Activated T-cell treated with anti-CD3 and anti-CD28 coated beads, Interleukin-2, amount 50 U/mL, for 4 hours (primary cell): ENCODE data around the gene CNR2. TPM values are rescaled to one million over a fixed set of nuclear protein-coding genes. Genes with fewer than 3 reads are reported as not detected.

Experiments used
- ATAC-seq, 2 donors: fragments of 200-7000 bp; cut with Tn5 transposase; one replicate each; pipeline ENCODE4 v1.10.0; 2021
- DNase-seq: peaks from one replicate; pipeline ENCODE4 v3.0.0-alpha.2; 2020
- H3K27me3 Mint-ChIP-seq: one replicate; pipeline ENCODE4 v1.8.0; 2021; ENCODE audit warnings: low read depth, mixed read lengths
- H3K36me3 Mint-ChIP-seq: one replicate; pipeline ENCODE4 v1.8.0; 2022; ENCODE audit warnings: mixed read lengths; ENCODE audit not compliant: insufficient read depth
- H3K4me1 Mint-ChIP-seq: one replicate; pipeline ENCODE4 v1.8.0; 2021; ENCODE audit warnings: low read depth, mixed read lengths
- H3K4me3 Mint-ChIP-seq: one replicate; pipeline ENCODE4 v1.8.0; 2021; ENCODE audit warnings: mild to moderate bottlenecking, moderate library complexity, mixed read lengths
- H3K9me3 Mint-ChIP-seq: one replicate; pipeline ENCODE4 v1.8.0; 2021; ENCODE audit warnings: mixed read lengths
- total RNA-seq, 3 donors: library from RNA; stranded (reverse); gene quantifications; one replicate each; pipeline ENCODE4 v1.2.1, GENCODE V29; 2021

Gene CNR2
- total RNA-seq, 3 donors from 2014 or later, result 0.05 to 0.24 (median 0.10) TPM

DNA sequence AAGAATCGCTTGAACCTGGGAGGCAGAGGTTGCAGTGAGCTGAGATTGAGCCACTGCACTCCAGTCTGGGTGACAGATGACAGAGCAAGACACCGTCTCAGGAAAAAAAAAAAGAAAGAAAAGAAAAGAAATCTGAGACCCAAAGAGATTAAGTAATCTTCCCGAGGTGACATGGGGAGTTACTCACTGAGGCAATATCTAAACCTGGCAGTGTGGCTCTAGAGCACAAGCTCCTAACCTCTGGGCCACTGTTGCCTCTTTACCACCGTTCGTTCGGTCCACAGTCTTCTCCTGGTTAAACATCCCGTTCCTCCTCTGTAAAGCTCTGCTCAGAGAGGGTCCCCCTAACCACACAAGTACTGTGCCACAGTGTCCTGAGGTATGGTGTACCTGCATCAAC is 89.4 kb downstream of the CNR2 start:
- no peaks in the 10 kb centered on the region for H3K27me3 Mint-ChIP-seq
- no peak for DNase-seq
- H3K36me3 Mint-ChIP-seq, result no peaks in the 10 kb centered on the region
- no peaks in the 10 kb centered on the region for H3K9me3 Mint-ChIP-seq
- peaks cover 10% of the 10 kb centered on the region for H3K4me1 Mint-ChIP-seq
- peak overlapping the region; percentile 95 for H3K4me3 Mint-ChIP-seq
- no peak for ATAC-seq

Other genes with a start within 250 kb of the CNR2 start
- 1,000 to 10,000 TPM; 1,397 to 1,476 (median 1,425) TPM for gene RPL11, start 221.6 kb downstream of the CNR2 start, total RNA-seq
- gene ELOA, start 169.9 kb downstream of the CNR2 start, total RNA-seq, result 10 to 100 TPM; 61.9 to 69.8 (median 67.1) TPM
- 100 to 1,000 TPM; 125 to 128 (median 126) TPM for gene PITHD1, start 134.9 kb downstream of the CNR2 start, total RNA-seq
- 100 to 1,000 TPM; 132 to 146 (median 134) TPM for gene LYPLA2, start 122.2 kb downstream of the CNR2 start, total RNA-seq
- 10 to 100 TPM; 55.9 to 65.3 (median 62.4) TPM for gene GALE, start 112.6 kb downstream of the CNR2 start, total RNA-seq
- 10 to 100 TPM; 10.5 to 11.1 (median 11.0) TPM for gene HMGCL, start 87.9 kb downstream of the CNR2 start, total RNA-seq
- gene FUCA1, start 45.1 kb downstream of the CNR2 start, total RNA-seq, result 1 to 10 TPM; 4.8 to 6.0 (median 5.5) TPM
- gene PNRC2, start 46.5 kb upstream of the CNR2 start, total RNA-seq, result 100 to 1,000 TPM; 168 to 179 (median 168) TPM
- gene SRSF10, start 67.0 kb upstream of the CNR2 start, total RNA-seq, result 100 to 1,000 TPM; 238 to 250 (median 241) TPM
- not detected for gene MYOM3, start 198.8 kb upstream of the CNR2 start, total RNA-seq
- gene IL22RA1, start 229.8 kb upstream of the CNR2 start, total RNA-seq, result under 1 TPM in 1 of 3 donors, not detected in 2; 0.08 TPM